Fibroblast of lung (primary cell): Measurements from ENCODE around the gene NPEPL1. TPM values are rescaled to one million over a fixed set of nuclear protein-coding genes. Genes with fewer than 3 reads are reported as not detected.

Source experiments
- DNase-seq, 2 donors: peaks; one replicate each; pipeline versions ENCODE4 v3.0.0 to v3.0.0-alpha.2; 2010; ENCODE audit warnings: low read depth in 2 of 2
- H2AFZ ChIP-seq: 2 replicates; pipeline ENCODE4 v1.5.1; 2012; ENCODE audit warnings: low read length, control low read depth, inconsistent platforms
- H3K27ac ChIP-seq: 2 replicates; pipeline ENCODE4 v1.5.1; 2011; ENCODE audit warnings: low read length, control low read depth; ENCODE audit not compliant: insufficient read depth
- H3K27me3 ChIP-seq: 2 replicates; pipeline ENCODE4 v1.5.1; 2011; ENCODE audit warnings: mild to moderate bottlenecking, low read length; ENCODE audit not compliant: control insufficient read depth, insufficient read depth
- H3K36me3 ChIP-seq: 2 replicates; pipeline ENCODE4 v1.5.1; 2011; ENCODE audit warnings: low read length; ENCODE audit not compliant: control insufficient read depth, insufficient read depth
- H3K4me1 ChIP-seq: 2 replicates; pipeline ENCODE4 v1.5.1; 2011; ENCODE audit warnings: low read length; ENCODE audit not compliant: control insufficient read depth, insufficient read depth; ENCODE audit errors: extremely low read depth
- H3K4me2 ChIP-seq: 2 replicates; pipeline ENCODE4 v1.5.1; 2011; ENCODE audit warnings: low read length, control low read depth; ENCODE audit not compliant: insufficient read depth; ENCODE audit errors: extremely low read depth
- H3K4me3 ChIP-seq, 4 experiments: fragments of 200-600 bp in 1 of 4; sonication (generic) in 1 of 4; replicated peaks in 1 of 4; 2 replicates each; pipeline ENCODE4 v1.5.1; 2011 to 2016; ENCODE audit warnings: low read length in 4 of 4, low read depth in 3 of 4, mild to moderate bottlenecking in 3 of 4, control low read depth in 2 of 4, inconsistent platforms in 1 of 4, mixed read lengths in 1 of 4; ENCODE audit not compliant: insufficient read depth in 1 of 4; ENCODE audit errors: control extremely low read depth in 1 of 4
- H3K79me2 ChIP-seq: 2 replicates; pipeline ENCODE4 v1.5.1; 2012; ENCODE audit warnings: mild to moderate bottlenecking, low read length, inconsistent platforms; ENCODE audit not compliant: control insufficient read depth, insufficient read depth
- H3K9ac ChIP-seq: 2 replicates; pipeline ENCODE4 v1.5.1; 2011; ENCODE audit warnings: mild to moderate bottlenecking, low read length, control low read depth; ENCODE audit not compliant: insufficient read depth
- H3K9me3 ChIP-seq: 2 replicates; pipeline ENCODE4 v1.5.1; 2012; ENCODE audit warnings: low read depth, low read length; ENCODE audit not compliant: control insufficient read depth, insufficient read depth
- H4K20me1 ChIP-seq: 2 replicates; pipeline ENCODE4 v1.5.1; 2011; ENCODE audit warnings: low read length; ENCODE audit not compliant: control insufficient read depth, insufficient read depth; ENCODE audit errors: extremely low read depth
- CTCF ChIP-seq, 2 donors: IDR thresholded peaks in 1 of 2; conservative IDR thresholded peaks in 1 of 2; 1 replicate in 1 of 2; 2 replicates in 1 of 2; pipeline ENCODE4 v1.5.1; 2011 to 2012; ENCODE audit warnings: low read length in 2 of 2, control low read depth in 1 of 2, inconsistent platforms in 1 of 2, low read depth in 1 of 2, mild to moderate bottlenecking in 1 of 2
- EZH2 ChIP-seq: IDR thresholded peaks from 2 replicates; pipeline ENCODE4 v1.5.1; 2012; ENCODE audit warnings: low read length, control low read depth, mild to moderate bottlenecking; ENCODE audit errors: missing control alignments
- polyA plus RNA-seq, 2 donors: library from polyadenylated mRNA; depleted of rRNA in 1 of 2; stranded (reverse) in 1 of 2; unstranded in 1 of 2; fragments of >200 nt; gene quantifications; 2 replicates each; pipeline ENCODE4 v1.2.1, GENCODE V29; 2011 to 2012; ENCODE audit warnings: missing spikeins in 1 of 2
- total RNA-seq: library from RNA; depleted of rRNA; stranded (reverse); fragments of >200 nt; gene quantifications from 2 replicates; pipeline ENCODE4 v1.2.1, GENCODE V29; 2014

Gene NPEPL1
- total and polyA plus RNA-seq, 2 donors (not counting 1 experiment from before 2014, with no cell fraction given) = 2.9 to 24.6 TPM

GRCh38 chr20:58714923-58715351 is 22.3 kb downstream of the NPEPL1 start:
- no peak overlapping the region for H3K4me3 ChIP-seq
- H2AFZ ChIP-seq = no peak overlapping the region
- no peak overlapping the region for H3K4me2 ChIP-seq
- H3K79me2 ChIP-seq = no peaks in the 10 kb centered on the region
- H3K36me3 ChIP-seq = no peaks in the 10 kb centered on the region
- H3K4me1 ChIP-seq = no peaks in the 10 kb centered on the region
- no peak overlapping the region for H3K27ac ChIP-seq
- no peak for DNase-seq
- TF ChIP-seq CTCF (conservative IDR thresholded peaks at IDR 0.05 in 1 of 2, IDR thresholded peaks at IDR 0.05 in 1 of 2; ENCODE audit: low read depth in 1 of 2, low read length in 2 of 2) (no peak), EZH2 (no peak)
- no peaks in the 10 kb centered on the region for H4K20me1 ChIP-seq
- no peak overlapping the region for H3K9ac ChIP-seq
- H3K9me3 ChIP-seq = no peaks in the 10 kb centered on the region
- no peaks in the 10 kb centered on the region for H3K27me3 ChIP-seq

- Histone ChIP-seq H3K9ac (no peak overlapping the region), H3K4me2 (no peak overlapping the region), H3K79me2 (no peaks in the 10 kb centered on the region), H3K4me3 (no peak overlapping the region), H2AFZ (no peak overlapping the region), H3K36me3 (no peaks in the 10 kb centered on the region), H3K27ac (no peak overlapping the region), H3K27me3 (no peaks in the 10 kb centered on the region), H3K4me1 (no peaks in the 10 kb centered on the region), H3K9me3 (no peaks in the 10 kb centered on the region), H4K20me1 (no peaks in the 10 kb centered on the region)
- no peak for DNase-seq
- TF ChIP-seq CTCF (conservative IDR thresholded peaks at IDR 0.05 in 1 of 2, IDR thresholded peaks at IDR 0.05 in 1 of 2; ENCODE audit: low read depth in 1 of 2, low read length in 2 of 2) (no peak), EZH2 (no peak)
Measured at GRCh38 chr20:58715391-58715800, 22.8 kb downstream of the NPEPL1 start.

- Histone ChIP-seq H3K27ac (no peak overlapping the region), H3K79me2 (no peaks in the 10 kb centered on the region), H2AFZ (no peak overlapping the region), H3K27me3 (no peaks in the 10 kb centered on the region), H3K4me3 (no peak overlapping the region), H4K20me1 (no peaks in the 10 kb centered on the region), H3K9me3 (no peaks in the 10 kb centered on the region), H3K4me2 (no peak overlapping the region), H3K36me3 (no peaks in the 10 kb centered on the region), H3K9ac (no peak overlapping the region), H3K4me1 (no peaks in the 10 kb centered on the region)
- TF ChIP-seq CTCF (conservative IDR thresholded peaks at IDR 0.05 in 1 of 2, IDR thresholded peaks at IDR 0.05 in 1 of 2; ENCODE audit: low read depth in 1 of 2, low read length in 2 of 2) (no peak), EZH2 (no peak)
- DNase-seq = no peak
Measured at GRCh38 chr20:58715801-58716475, 23.3 kb downstream of the NPEPL1 start.
